Peyer's patch (tissue), 4 donors: ENCODE data around the gene SLAIN2. TPM values are rescaled to one million over a fixed set of nuclear protein-coding genes. Genes with fewer than 3 reads are reported as not detected.
"Not testable (repeated sequence)": the region's sequence is repeated elsewhere in the genome, so short reads cannot be mapped to it uniquely, and the experiment has no call there.

Experiments
- DNase-seq, 3 donors: peaks; one replicate each; pipeline ENCODE4 v3.0.0-alpha.2; 2017 to 2019
- H3K27ac ChIP-seq, 4 donors: fragments of 200-600 bp; sonication (generic); one replicate each; pipeline ENCODE4 v1.5.1; 2016 to 2019
- H3K27me3 ChIP-seq, 2 donors: fragments of 200-600 bp; sonication (generic); one replicate each; pipeline ENCODE4 v1.5.1; 2019
- H3K36me3 ChIP-seq, 3 donors: fragments of 200-600 bp; sonication (generic); one replicate each; pipeline ENCODE4 v1.5.1; 2016 to 2019
- H3K4me1 ChIP-seq, 4 donors: fragments of 200-600 bp; sonication (generic); one replicate each; pipeline ENCODE4 v1.5.1; 2016 to 2019
- H3K4me3 ChIP-seq, 4 donors: fragments of 200-600 bp; sonication (generic); 1 replicate in 3 of 4; 2 replicates in 1 of 4; pipeline ENCODE4 v1.5.1; 2016 to 2019; ENCODE audit warnings: mild to moderate bottlenecking in 1 of 4
- H3K9me3 ChIP-seq, 4 donors: fragments of 200-600 bp; sonication (generic); one replicate each; pipeline ENCODE4 v1.5.1; 2016 to 2019; ENCODE audit warnings: mild to moderate bottlenecking in 1 of 4
- POLR2A ChIP-seq, 2 donors: fragments of 450-650 bp; IDR thresholded peaks; one replicate each; pipeline ENCODE4 v1.5.1; 2017; ENCODE audit warnings: antibody characterized with exemption in 2 of 2, mild to moderate bottlenecking in 2 of 2, moderate library complexity in 2 of 2
- total RNA-seq, 4 donors: library from RNA; depleted of rRNA; stranded (reverse); fragments of >200 nt; gene quantifications; one replicate each; pipeline ENCODE4 v1.1.0, GENCODE V29; 2016
- TF ChIP-seq, protein P1 (sequence below), 6 experiments: fragments of 450-650 bp in 4 of 6; fragments of 200-600 bp in 2 of 6; sonication (generic) in 1 of 6; IDR thresholded peaks; one replicate each; pipeline ENCODE4 v1.5.1; 2017 to 2019; ENCODE audit warnings: antibody characterized with exemption in 6 of 6, mild to moderate bottlenecking in 3 of 6, moderate library complexity in 1 of 6

SLAIN2 gene
- total RNA-seq, 4 donors from 2014 or later, result 19.1 to 40.9 (median 22.4) TPM

DNA sequence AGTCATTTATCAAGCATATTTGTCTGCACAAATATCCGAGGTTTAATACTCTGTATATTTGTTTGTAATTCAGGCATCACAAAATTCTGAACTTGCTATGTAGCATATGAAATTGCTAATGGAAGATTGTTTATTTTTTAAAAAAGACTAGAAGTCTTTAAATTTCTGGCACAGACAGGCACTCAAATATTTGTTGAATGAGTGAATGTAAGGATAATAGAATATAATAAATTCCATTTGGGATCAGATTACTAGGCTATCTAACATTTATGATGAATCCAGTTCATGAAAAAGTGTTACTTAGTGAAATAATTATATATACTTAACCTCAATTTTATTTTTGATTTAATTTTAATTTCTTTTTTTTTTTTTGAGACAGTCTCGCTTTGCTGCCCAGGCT lies 41.3 kb upstream of the SLAIN2 start:
- H3K4me3 ChIP-seq, result no peak overlapping the region
- no peaks in the 10 kb centered on the region for H3K9me3 ChIP-seq
- TF ChIP-seq, protein P1, sequence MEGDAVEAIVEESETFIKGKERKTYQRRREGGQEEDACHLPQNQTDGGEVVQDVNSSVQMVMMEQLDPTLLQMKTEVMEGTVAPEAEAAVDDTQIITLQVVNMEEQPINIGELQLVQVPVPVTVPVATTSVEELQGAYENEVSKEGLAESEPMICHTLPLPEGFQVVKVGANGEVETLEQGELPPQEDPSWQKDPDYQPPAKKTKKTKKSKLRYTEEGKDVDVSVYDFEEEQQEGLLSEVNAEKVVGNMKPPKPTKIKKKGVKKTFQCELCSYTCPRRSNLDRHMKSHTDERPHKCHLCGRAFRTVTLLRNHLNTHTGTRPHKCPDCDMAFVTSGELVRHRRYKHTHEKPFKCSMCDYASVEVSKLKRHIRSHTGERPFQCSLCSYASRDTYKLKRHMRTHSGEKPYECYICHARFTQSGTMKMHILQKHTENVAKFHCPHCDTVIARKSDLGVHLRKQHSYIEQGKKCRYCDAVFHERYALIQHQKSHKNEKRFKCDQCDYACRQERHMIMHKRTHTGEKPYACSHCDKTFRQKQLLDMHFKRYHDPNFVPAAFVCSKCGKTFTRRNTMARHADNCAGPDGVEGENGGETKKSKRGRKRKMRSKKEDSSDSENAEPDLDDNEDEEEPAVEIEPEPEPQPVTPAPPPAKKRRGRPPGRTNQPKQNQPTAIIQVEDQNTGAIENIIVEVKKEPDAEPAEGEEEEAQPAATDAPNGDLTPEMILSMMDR (IDR thresholded peaks at IDR 0.05), result no peak
- TF ChIP-seq POLR2A (IDR thresholded peaks at IDR 0.05), result no peak
- no peak overlapping the region for H3K27ac ChIP-seq
- no peaks in the 10 kb centered on the region for H3K27me3 ChIP-seq
- no peaks in the 10 kb centered on the region for H3K36me3 ChIP-seq
- no peak for DNase-seq
- H3K4me1 ChIP-seq, result no peaks in the 10 kb centered on the region

DNA sequence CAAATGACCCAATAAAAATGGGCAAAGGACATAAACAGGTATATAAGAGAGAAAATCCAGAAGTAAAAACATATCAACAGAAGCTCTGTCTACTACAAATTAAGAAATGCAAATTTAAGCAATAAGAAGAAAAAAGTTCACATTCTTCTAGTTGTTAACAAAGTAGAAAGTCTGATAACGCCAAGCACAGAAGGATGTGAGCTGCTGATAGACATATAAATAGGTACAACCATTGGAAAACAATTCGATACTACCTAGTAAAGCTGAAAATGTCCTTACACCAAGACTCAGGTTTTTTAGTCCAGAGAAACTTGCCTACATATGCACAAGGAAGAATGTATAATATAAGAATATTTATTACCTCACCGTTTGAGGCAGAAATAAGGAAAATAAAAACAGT lies 35.8 kb upstream of the SLAIN2 start:
- H3K9me3 ChIP-seq, result no peaks in the 10 kb centered on the region
- no peaks in the 10 kb centered on the region for H3K27me3 ChIP-seq
- no peaks in the 10 kb centered on the region for H3K4me1 ChIP-seq
- H3K36me3 ChIP-seq, result no peaks in the 10 kb centered on the region
- no peak overlapping the region for H3K4me3 ChIP-seq
- TF ChIP-seq, protein P1 (IDR thresholded peaks at IDR 0.05), result no peak
- TF ChIP-seq POLR2A (IDR thresholded peaks at IDR 0.05), result no peak
- H3K27ac ChIP-seq, result no peak overlapping the region
- no peak for DNase-seq

DNA sequence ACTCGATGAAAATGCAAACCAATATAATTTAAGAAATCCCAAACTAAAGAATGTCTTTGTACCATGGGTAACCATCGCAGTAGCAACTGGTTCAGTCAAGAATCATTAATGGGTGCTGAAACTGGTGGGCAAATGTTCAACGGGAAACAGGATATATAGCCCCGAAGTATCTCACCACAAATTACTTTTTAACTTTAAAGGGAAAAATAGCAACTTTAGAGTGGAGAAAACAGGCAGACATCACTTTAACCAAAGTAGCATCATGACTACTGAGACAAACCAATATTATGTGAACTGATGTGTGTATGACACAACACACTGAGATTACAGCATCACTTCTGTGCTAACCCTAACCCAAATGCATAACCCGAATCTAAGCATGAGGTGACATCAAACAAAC lies 33.8 kb upstream of the SLAIN2 start:
- no peaks in the 10 kb centered on the region for H3K9me3 ChIP-seq
- H3K27ac ChIP-seq, result no peak overlapping the region
- no peaks in the 10 kb centered on the region for H3K4me1 ChIP-seq
- no peak for DNase-seq
- H3K36me3 ChIP-seq, result no peaks in the 10 kb centered on the region
- TF ChIP-seq, protein P1 (IDR thresholded peaks at IDR 0.05), result no peak
- TF ChIP-seq POLR2A (IDR thresholded peaks at IDR 0.05), result no peak
- H3K4me3 ChIP-seq, result no peak overlapping the region
- no peaks in the 10 kb centered on the region for H3K27me3 ChIP-seq

DNA sequence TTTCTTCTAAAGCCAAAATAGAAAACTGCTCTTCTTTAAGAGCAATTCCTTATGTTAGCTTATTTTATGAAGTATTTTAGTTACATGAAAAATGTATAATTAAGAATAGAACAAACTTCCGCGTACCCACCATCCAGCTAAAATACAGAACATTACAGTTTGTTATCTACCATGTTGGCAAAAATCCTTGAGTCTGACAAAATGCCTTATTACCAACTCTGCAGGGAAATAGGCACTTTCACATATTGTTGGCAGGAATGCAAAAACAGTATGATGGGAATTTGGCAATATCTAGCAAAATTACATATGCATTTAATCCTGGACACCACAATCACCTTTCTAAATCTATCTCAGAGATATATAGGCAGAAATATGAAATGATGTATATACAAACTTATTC lies 32.4 kb upstream of the SLAIN2 start:
- Histone ChIP-seq H3K27ac (no peak overlapping the region), H3K36me3 (no peaks in the 10 kb centered on the region), H3K27me3 (no peaks in the 10 kb centered on the region), H3K4me3 (no peak overlapping the region), H3K9me3 (no peaks in the 10 kb centered on the region), H3K4me1 (no peaks in the 10 kb centered on the region)
- DNase-seq, result no peak
- TF ChIP-seq POLR2A (IDR thresholded peaks at IDR 0.05), result no peak
- TF ChIP-seq, protein P1 (IDR thresholded peaks at IDR 0.05), result no peak

DNA sequence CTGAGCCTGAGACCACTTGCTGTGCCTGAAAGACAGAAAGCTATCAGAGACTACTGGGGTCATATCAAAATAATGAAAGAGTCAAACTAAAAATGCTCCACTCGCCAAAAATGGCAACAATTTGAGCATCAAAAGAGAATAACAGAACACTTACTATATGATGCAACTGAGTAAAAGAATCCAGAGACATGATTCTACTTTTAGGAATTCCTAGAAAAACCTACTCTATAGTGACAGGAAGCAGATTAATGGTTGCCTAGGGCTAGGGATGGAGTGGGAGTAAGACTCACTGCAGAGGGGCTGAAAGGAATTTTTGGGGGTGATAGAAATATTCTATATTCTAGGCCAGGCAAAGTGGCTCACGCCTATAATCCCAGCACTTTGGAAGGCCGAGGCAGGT lies 29.4 kb upstream of the SLAIN2 start:
- DNase-seq, result no peak
- Histone ChIP-seq H3K9me3 (no peaks in the 10 kb centered on the region), H3K27me3 (no peaks in the 10 kb centered on the region), H3K4me1 (no peaks in the 10 kb centered on the region), H3K4me3 (no peak overlapping the region), H3K36me3 (no peaks in the 10 kb centered on the region), H3K27ac (no peak overlapping the region)
- no peak for TF ChIP-seq POLR2A (IDR thresholded peaks at IDR 0.05)
- TF ChIP-seq, protein P1 (IDR thresholded peaks at IDR 0.05), result no peak

DNA sequence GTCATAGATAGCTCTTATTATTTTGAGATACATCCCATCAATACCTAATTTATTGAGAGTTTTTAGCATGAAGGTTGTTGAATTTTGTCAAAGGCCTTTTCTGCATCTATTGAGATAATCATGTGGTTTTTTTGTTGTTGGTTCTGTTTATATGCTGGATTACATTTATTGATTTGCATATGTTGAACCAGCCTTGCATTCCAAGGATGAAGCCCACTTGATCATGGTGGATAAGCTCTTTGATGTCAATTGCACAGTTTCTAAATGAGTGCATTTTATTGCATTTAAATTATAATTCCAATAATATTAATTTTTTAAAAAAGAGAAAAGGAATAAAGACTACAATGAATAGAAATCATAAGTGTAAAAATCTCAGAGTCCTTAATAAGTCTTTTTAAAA lies 26.6 kb upstream of the SLAIN2 start:
- H3K9me3 ChIP-seq, DNase-seq, H3K27me3 ChIP-seq, H3K27ac ChIP-seq, H3K4me1 ChIP-seq, H3K36me3 ChIP-seq, H3K4me3 ChIP-seq: not testable (repeated sequence)
